Naive B cell (primary cell): ENCODE results near the gene EFNA1. TPM values are rescaled to one million over a fixed set of nuclear protein-coding genes. Genes with fewer than 3 reads are reported as not detected.
A peak's percentile ranks its signal among the peaks of the same experiment; 100 is the strongest.

Source experiments
- ATAC-seq, 2 donors: fragments of 150-1000 bp; cut with Tn5 transposase; 2 replicates each; pipeline ENCODE4 v1.10.0; 2021; ENCODE audit warnings: low read depth in 2 of 2, mild to moderate bottlenecking in 2 of 2, moderate library complexity in 2 of 2
- DNase-seq: peaks from one replicate; pipeline ENCODE4 v3.0.0; 2022
- H3K27ac Mint-ChIP-seq, 6 donors: one replicate each; pipeline ENCODE4 v1.8.0; 2020 to 2022; ENCODE audit warnings: mild to moderate bottlenecking in 6 of 6, mixed read lengths in 6 of 6, moderate library complexity in 5 of 6, inconsistent platforms in 2 of 6
- H3K27me3 Mint-ChIP-seq, 3 donors: one replicate each; pipeline ENCODE4 v1.8.0; 2021 to 2022; ENCODE audit warnings: mixed read lengths in 3 of 3, mild to moderate bottlenecking in 1 of 3
- H3K36me3 Mint-ChIP-seq, 2 donors: one replicate each; pipeline ENCODE4 v1.8.0; 2020 to 2022; ENCODE audit warnings: mixed read lengths in 2 of 2, inconsistent platforms in 1 of 2, mild to moderate bottlenecking in 1 of 2
- H3K4me1 Mint-ChIP-seq, 3 donors: one replicate each; pipeline ENCODE4 v1.8.0; 2020 to 2022; ENCODE audit warnings: mixed read lengths in 3 of 3, inconsistent platforms in 1 of 3, mild to moderate bottlenecking in 1 of 3, moderate library complexity in 1 of 3
- H3K4me3 Mint-ChIP-seq, 8 donors: one replicate each; pipeline ENCODE4 v1.8.0; 2020 to 2022; ENCODE audit warnings: mild to moderate bottlenecking in 8 of 8, mixed read lengths in 8 of 8, moderate library complexity in 8 of 8, inconsistent platforms in 2 of 8
- H3K9me3 Mint-ChIP-seq, 7 donors: one replicate each; pipeline ENCODE4 v1.8.0; 2020 to 2022; ENCODE audit warnings: mixed read lengths in 7 of 7, mild to moderate bottlenecking in 5 of 7, inconsistent platforms in 2 of 7, moderate library complexity in 1 of 7
- polyA plus RNA-seq, 6 donors: library from polyadenylated mRNA; unstranded; fragments of 300-500 nt; fragmentation: Illumina TruSeq; gene quantifications; one replicate each; pipeline ENCODE4 v1.2.3, GENCODE V29; 2021; ENCODE audit warnings: low read depth in 6 of 6

Gene EFNA1
- polyA plus RNA-seq, 6 donors from 2014 or later = 0.18 to 0.82 (median 0.56) TPM; not detected in 3

GRCh38 chr1:155122308-155122707 is 5.4 kb upstream of the EFNA1 start:
- no peaks in the 10 kb centered on the region for H3K36me3 Mint-ChIP-seq
- no peak overlapping the region for H3K27ac Mint-ChIP-seq
- ATAC-seq = no peak
- peaks cover 8 to 9% (median 9%) of the 10 kb centered on the region in 3 donors for H3K4me1 Mint-ChIP-seq
- no peak overlapping the region for H3K4me3 Mint-ChIP-seq
- H3K27me3 Mint-ChIP-seq = peaks cover 7 to 42% (median 10%) of the 10 kb centered on the region in 3 donors
- DNase-seq = no peak
- no peaks in the 10 kb centered on the region for H3K9me3 Mint-ChIP-seq

- H3K9me3 Mint-ChIP-seq = no peaks in the 10 kb centered on the region
- peaks cover 15 to 48% (median 18%) of the 10 kb centered on the region in 3 donors for H3K27me3 Mint-ChIP-seq
- no peak for DNase-seq
- no peak for ATAC-seq
- no peak overlapping the region for H3K4me3 Mint-ChIP-seq
- no peak overlapping the region for H3K27ac Mint-ChIP-seq
- H3K36me3 Mint-ChIP-seq = no peaks in the 10 kb centered on the region
- peaks cover 18 to 22% (median 20%) of the 10 kb centered on the region in 3 donors for H3K4me1 Mint-ChIP-seq
Measured at GRCh38 chr1:155123801-155124200, 3.9 kb upstream of the EFNA1 start.

GRCh38 chr1:155124503-155125463 is 2.9 kb upstream of the EFNA1 start:
- Mint-ChIP-seq H3K27me3 (peaks cover 18 to 57% (median 28%) of the 10 kb centered on the region in 3 donors), H3K27ac (peak overlapping the region in 1 of 6 donors; percentile 16), H3K9me3 (no peaks in the 10 kb centered on the region), H3K36me3 (no peaks in the 10 kb centered on the region), H3K4me3 (peak overlapping the region in 4 of 8 donors; percentile 20 to 59 (median 34)), H3K4me1 (peaks cover 28 to 32% (median 30%) of the 10 kb centered on the region in 3 donors)
- ATAC-seq (no peak), DNase-seq (no peak)

GRCh38 chr1:155125511-155125945 is 2.1 kb upstream of the EFNA1 start:
- H3K36me3 Mint-ChIP-seq = no peaks in the 10 kb centered on the region
- peaks cover 29 to 33% (median 30%) of the 10 kb centered on the region in 3 donors for H3K4me1 Mint-ChIP-seq
- DNase-seq (no peak), ATAC-seq (no peak)
- H3K27ac Mint-ChIP-seq = peak overlapping the region in 1 of 6 donors; percentile 16
- no peaks in the 10 kb centered on the region for H3K9me3 Mint-ChIP-seq
- H3K4me3 Mint-ChIP-seq = peak overlapping the region in 5 of 8 donors; percentile 20 to 62 (median 55)
- peaks cover 20 to 60% (median 36%) of the 10 kb centered on the region in 3 donors for H3K27me3 Mint-ChIP-seq

GRCh38 chr1:155125946-155126555 is 1.6 kb upstream of the EFNA1 start:
- Mint-ChIP-seq H3K4me3 (peak overlapping the region in 5 of 8 donors; percentile 47 to 88 (median 61)), H3K4me1 (peaks cover 29 to 33% (median 30%) of the 10 kb centered on the region in 3 donors), H3K36me3 (no peaks in the 10 kb centered on the region), H3K27ac (peak overlapping the region in 2 of 6 donors; percentile 16 to 80), H3K9me3 (no peaks in the 10 kb centered on the region), H3K27me3 (peaks cover 20 to 65% (median 41%) of the 10 kb centered on the region in 3 donors)
- ATAC-seq (no peak), DNase-seq (no peak)

GRCh38 chr1:155126556-155127104 is 1.0 kb upstream of the EFNA1 start:
- ATAC-seq (peak; percentile 62 to 66), DNase-seq (peak; percentile 15)
- Mint-ChIP-seq H3K4me1 (peaks cover 29 to 33% (median 30%) of the 10 kb centered on the region in 3 donors), H3K27me3 (peaks cover 24 to 67% (median 44%) of the 10 kb centered on the region in 3 donors), H3K4me3 (peak overlapping the region; percentile 80 to 94 (median 89)), H3K36me3 (no peaks in the 10 kb centered on the region), H3K27ac (peak overlapping the region in 4 of 6 donors; percentile 3 to 81 (median 39)), H3K9me3 (no peaks in the 10 kb centered on the region)

- DNase-seq (no peak), ATAC-seq (peak; percentile 24 to 46)
- no peaks in the 10 kb centered on the region for H3K9me3 Mint-ChIP-seq
Measured at GRCh38 chr1:155127967-155128754, 485 bp downstream of the EFNA1 start.

GRCh38 chr1:155128755-155129473 is 1.2 kb downstream of the EFNA1 start:
- Mint-ChIP-seq H3K4me3 (peak overlapping the region; percentile 62 to 93 (median 89)), H3K9me3 (no peaks in the 10 kb centered on the region), H3K4me1 (peaks cover 29 to 33% (median 30%) of the 10 kb centered on the region in 3 donors), H3K27me3 (peaks cover 24 to 65% (median 44%) of the 10 kb centered on the region in 3 donors), H3K36me3 (no peaks in the 10 kb centered on the region), H3K27ac (peak overlapping the region in 2 of 6 donors; percentile 42 to 77)
- peak in 1 of 2 donors; percentile 17 for ATAC-seq
- DNase-seq = no peak

More at GRCh38 chr1:155127967-155128754, 485 bp downstream of the EFNA1 start:
- Mint-ChIP-seq H3K4me3 (peak overlapping the region; percentile 75 to 93 (median 89)), H3K4me1 (peaks cover 29 to 33% (median 30%) of the 10 kb centered on the region in 3 donors), H3K27ac (peak overlapping the region in 5 of 6 donors; percentile 38 to 77 (median 48)), H3K27me3 (peaks cover 24 to 67% (median 44%) of the 10 kb centered on the region in 3 donors), H3K36me3 (no peaks in the 10 kb centered on the region)

GRCh38 chr1:155130272-155131006 is 2.8 kb downstream of the EFNA1 start:
- H3K27ac Mint-ChIP-seq = no peak overlapping the region
- peaks cover 24 to 52% (median 44%) of the 10 kb centered on the region in 3 donors for H3K27me3 Mint-ChIP-seq
- H3K36me3 Mint-ChIP-seq = peaks cover 0 to under 1% of the 10 kb centered on the region in 2 donors
- DNase-seq (no peak), ATAC-seq (no peak)
- peak overlapping the region in 2 of 8 donors; percentile 2 to 33 for H3K4me3 Mint-ChIP-seq
- no peaks in the 10 kb centered on the region for H3K9me3 Mint-ChIP-seq
- peaks cover 39 to 41% (median 40%) of the 10 kb centered on the region in 3 donors for H3K4me1 Mint-ChIP-seq

- peaks cover 47 to 49% (median 47%) of the 10 kb centered on the region in 3 donors for H3K4me1 Mint-ChIP-seq
- peak overlapping the region in 3 of 8 donors; percentile 2 to 37 (median 33) for H3K4me3 Mint-ChIP-seq
- H3K36me3 Mint-ChIP-seq = peaks cover 0 to 7% of the 10 kb centered on the region in 2 donors
- no peak for ATAC-seq
- no peak for DNase-seq
- peaks cover 24 to 46% (median 44%) of the 10 kb centered on the region in 3 donors for H3K27me3 Mint-ChIP-seq
- H3K27ac Mint-ChIP-seq = no peak overlapping the region
- H3K9me3 Mint-ChIP-seq = no peaks in the 10 kb centered on the region
Measured at GRCh38 chr1:155131285-155131684, 3.6 kb downstream of the EFNA1 start.

- Mint-ChIP-seq H3K27me3 (peaks cover 21 to 40% (median 38%) of the 10 kb centered on the region in 3 donors), H3K27ac (no peak overlapping the region), H3K4me3 (peak overlapping the region in 1 of 8 donors; percentile 33), H3K9me3 (no peaks in the 10 kb centered on the region), H3K4me1 (peaks cover 45 to 48% (median 48%) of the 10 kb centered on the region in 3 donors), H3K36me3 (peaks cover 0 to 7% of the 10 kb centered on the region in 2 donors)
- DNase-seq (no peak), ATAC-seq (no peak)
Measured at GRCh38 chr1:155131856-155132255, 4.2 kb downstream of the EFNA1 start.
